Ishikawa (cell line): Measurements from ENCODE around the gene UBALD2.

Source experiments
- CEBPB ChIP-seq: IDR thresholded peaks from 2 replicates; pipeline ENCODE4 v1.6.1; 2012
- CREB1 ChIP-seq: IDR thresholded peaks from 2 replicates; pipeline ENCODE4 v1.6.1; 2012; ENCODE audit warnings: low read depth
- EGR1 ChIP-seq: IDR thresholded peaks from 2 replicates; pipeline ENCODE4 v1.6.1; 2012
- EP300 ChIP-seq: IDR thresholded peaks from 2 replicates; pipeline ENCODE4 v1.6.1; 2012; ENCODE audit warnings: borderline replicate concordance
- FOXM1 ChIP-seq: IDR thresholded peaks from 2 replicates; pipeline ENCODE4 v1.6.1; 2012; ENCODE audit warnings: low read depth, borderline replicate concordance
- MAX ChIP-seq: IDR thresholded peaks from 2 replicates; pipeline ENCODE4 v1.6.1; 2012
- NFIC ChIP-seq: IDR thresholded peaks from 2 replicates; pipeline ENCODE4 v1.6.1; 2012
- RAD21 ChIP-seq: IDR thresholded peaks from 2 replicates; pipeline ENCODE4 v1.6.1; 2012; ENCODE audit warnings: low read depth
- TAF1 ChIP-seq: IDR thresholded peaks from 2 replicates; pipeline ENCODE4 v1.6.1; 2012; ENCODE audit warnings: low read depth, mild to moderate bottlenecking
- TCF12 ChIP-seq: IDR thresholded peaks from 2 replicates; pipeline ENCODE4 v1.6.1; 2012; ENCODE audit warnings: low read depth
- TEAD4 ChIP-seq: IDR thresholded peaks from 2 replicates; pipeline ENCODE4 v1.6.1; 2012
- YY1 ChIP-seq: IDR thresholded peaks from 2 replicates; pipeline ENCODE4 v1.6.1; 2012; ENCODE audit warnings: low read depth
- ZBTB7A ChIP-seq: IDR thresholded peaks from 2 replicates; pipeline ENCODE4 v1.6.1; 2012; ENCODE audit warnings: low read depth
- TF ChIP-seq, protein P1 (sequence below): IDR thresholded peaks from 2 replicates; pipeline ENCODE4 v1.6.1; 2012; ENCODE audit warnings: low read depth, mild to moderate bottlenecking
- TF ChIP-seq, protein P2 (sequence below): IDR thresholded peaks from 2 replicates; pipeline ENCODE4 v1.6.1; 2012

Gene UBALD2

DNA sequence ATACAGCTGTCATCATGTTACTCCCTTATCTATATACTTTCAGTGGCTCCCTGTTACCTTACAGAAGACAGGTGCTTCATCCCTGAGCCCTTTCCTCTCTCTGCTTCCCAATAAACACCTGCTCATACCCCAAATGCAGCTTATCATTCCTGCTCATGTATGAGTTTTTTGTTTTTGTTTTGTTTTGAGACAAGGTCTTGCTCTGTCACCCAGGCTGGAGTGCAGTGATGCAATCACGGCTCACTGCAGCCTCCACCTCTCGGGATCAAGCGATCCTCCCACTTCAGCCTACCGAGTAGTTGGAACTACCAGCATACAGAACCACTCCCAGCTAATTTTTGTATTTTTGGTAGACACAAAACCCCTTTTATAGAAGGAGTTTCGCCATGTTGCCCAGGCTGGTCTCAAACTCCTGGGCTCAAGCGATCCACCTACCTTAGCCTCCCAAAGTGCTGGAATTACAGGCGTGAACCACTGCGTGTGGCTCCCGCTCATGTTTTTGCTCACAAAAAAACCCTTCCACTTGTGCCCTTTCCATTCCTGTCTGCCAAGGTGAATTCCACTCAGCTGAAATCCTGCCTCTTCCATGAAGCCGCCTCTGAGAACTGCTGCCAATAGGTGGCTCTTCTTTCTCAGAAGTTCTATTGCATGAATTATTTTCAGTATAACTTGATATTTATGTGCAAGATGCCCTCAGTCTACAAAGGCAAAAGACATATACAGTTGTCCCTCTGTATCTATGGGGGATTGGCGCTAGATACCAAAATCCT, 16.9 kb upstream of the UBALD2 start:
- TF ChIP-seq RAD21 = peak; percentile 28; the same call in 1 of the 2 replicates
- no peak for TF ChIP-seq CEBPB

DNA sequence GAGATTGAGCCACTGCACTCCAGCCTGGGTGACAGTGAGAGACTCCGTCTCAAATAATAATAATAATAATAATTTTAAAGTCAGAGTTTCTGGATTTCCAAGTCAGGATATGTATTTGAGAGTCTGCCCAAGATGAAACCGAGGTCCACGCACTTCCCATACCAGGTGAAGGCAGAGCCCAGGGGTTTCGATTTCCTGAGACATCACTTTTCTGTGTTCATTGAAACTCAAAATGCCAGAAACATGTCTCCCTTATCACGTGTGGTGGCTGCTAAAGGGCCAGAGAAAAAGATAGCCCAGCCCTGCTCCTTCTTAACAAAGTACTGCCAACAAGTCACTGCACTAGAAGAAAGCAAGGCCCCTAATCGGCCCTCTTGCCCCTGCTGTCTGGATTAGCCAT, 15.0 kb upstream of the UBALD2 start:
- TF ChIP-seq NFIC (no peak), TAF1 (no peak), RAD21 (no peak), TCF12 (no peak), MAX (no peak), CEBPB (no peak), ZBTB7A (no peak), CREB1 (no peak), FOXM1 (no peak), YY1 (no peak), TEAD4 (no peak), EP300 (no peak), EGR1 (no peak)
- TF ChIP-seq, protein P1, sequence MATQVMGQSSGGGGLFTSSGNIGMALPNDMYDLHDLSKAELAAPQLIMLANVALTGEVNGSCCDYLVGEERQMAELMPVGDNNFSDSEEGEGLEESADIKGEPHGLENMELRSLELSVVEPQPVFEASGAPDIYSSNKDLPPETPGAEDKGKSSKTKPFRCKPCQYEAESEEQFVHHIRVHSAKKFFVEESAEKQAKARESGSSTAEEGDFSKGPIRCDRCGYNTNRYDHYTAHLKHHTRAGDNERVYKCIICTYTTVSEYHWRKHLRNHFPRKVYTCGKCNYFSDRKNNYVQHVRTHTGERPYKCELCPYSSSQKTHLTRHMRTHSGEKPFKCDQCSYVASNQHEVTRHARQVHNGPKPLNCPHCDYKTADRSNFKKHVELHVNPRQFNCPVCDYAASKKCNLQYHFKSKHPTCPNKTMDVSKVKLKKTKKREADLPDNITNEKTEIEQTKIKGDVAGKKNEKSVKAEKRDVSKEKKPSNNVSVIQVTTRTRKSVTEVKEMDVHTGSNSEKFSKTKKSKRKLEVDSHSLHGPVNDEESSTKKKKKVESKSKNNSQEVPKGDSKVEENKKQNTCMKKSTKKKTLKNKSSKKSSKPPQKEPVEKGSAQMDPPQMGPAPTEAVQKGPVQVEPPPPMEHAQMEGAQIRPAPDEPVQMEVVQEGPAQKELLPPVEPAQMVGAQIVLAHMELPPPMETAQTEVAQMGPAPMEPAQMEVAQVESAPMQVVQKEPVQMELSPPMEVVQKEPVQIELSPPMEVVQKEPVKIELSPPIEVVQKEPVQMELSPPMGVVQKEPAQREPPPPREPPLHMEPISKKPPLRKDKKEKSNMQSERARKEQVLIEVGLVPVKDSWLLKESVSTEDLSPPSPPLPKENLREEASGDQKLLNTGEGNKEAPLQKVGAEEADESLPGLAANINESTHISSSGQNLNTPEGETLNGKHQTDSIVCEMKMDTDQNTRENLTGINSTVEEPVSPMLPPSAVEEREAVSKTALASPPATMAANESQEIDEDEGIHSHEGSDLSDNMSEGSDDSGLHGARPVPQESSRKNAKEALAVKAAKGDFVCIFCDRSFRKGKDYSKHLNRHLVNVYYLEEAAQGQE = no peak
- TF ChIP-seq, protein P2, sequence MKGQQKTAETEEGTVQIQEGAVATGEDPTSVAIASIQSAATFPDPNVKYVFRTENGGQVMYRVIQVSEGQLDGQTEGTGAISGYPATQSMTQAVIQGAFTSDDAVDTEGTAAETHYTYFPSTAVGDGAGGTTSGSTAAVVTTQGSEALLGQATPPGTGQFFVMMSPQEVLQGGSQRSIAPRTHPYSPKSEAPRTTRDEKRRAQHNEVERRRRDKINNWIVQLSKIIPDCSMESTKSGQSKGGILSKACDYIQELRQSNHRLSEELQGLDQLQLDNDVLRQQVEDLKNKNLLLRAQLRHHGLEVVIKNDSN = no peak

GRCh38 chr17:76251478-76252039, 13.6 kb upstream of the UBALD2 start:
- no peak for TF ChIP-seq NFIC
- no peak for TF ChIP-seq EP300
- TF ChIP-seq CEBPB = no peak
- TF ChIP-seq TAF1 = no peak
- no peak for TF ChIP-seq TCF12
- TF ChIP-seq YY1 = no peak
- TF ChIP-seq CREB1 = no peak
- no peak for TF ChIP-seq ZBTB7A
- no peak for TF ChIP-seq MAX
- TF ChIP-seq RAD21 = no peak
- TF ChIP-seq TEAD4 = no peak
- no peak for TF ChIP-seq EGR1
- no peak for TF ChIP-seq FOXM1
- TF ChIP-seq, protein P2 = no peak
- TF ChIP-seq, protein P1 = no peak

- no peak for TF ChIP-seq TEAD4
- no peak for TF ChIP-seq RAD21
- TF ChIP-seq FOXM1 = no peak
- TF ChIP-seq CEBPB = no peak
- no peak for TF ChIP-seq EP300
- TF ChIP-seq, protein P2 = no peak
- TF ChIP-seq TCF12 = no peak
- no peak for TF ChIP-seq CREB1
- TF ChIP-seq, protein P1 = no peak
- TF ChIP-seq EGR1 = no peak
- no peak for TF ChIP-seq YY1
- no peak for TF ChIP-seq NFIC
- TF ChIP-seq TAF1 = no peak
- TF ChIP-seq MAX = no peak
- no peak for TF ChIP-seq ZBTB7A
These were observed 12.9 kb upstream of the UBALD2 start for GRCh38 chr17:76252040-76252954.
